Subcutaneous adipose tissue (tissue), 4 donors: ENCODE measurements around the gene PDIA3. TPM values are rescaled to one million over a fixed set of nuclear protein-coding genes. Genes with fewer than 3 reads are reported as not detected.

Experiments
- total RNA-seq, 4 donors: library from RNA; depleted of rRNA; stranded (reverse); fragments of >200 nt; gene quantifications; one replicate each; pipeline ENCODE4 v1.1.0, GENCODE V29; 2016
- TF ChIP-seq, protein P1 (sequence below): fragments of 450-650 bp; IDR thresholded peaks from one replicate; pipeline ENCODE4 v1.5.1; 2016; ENCODE audit warnings: low read depth, mild to moderate bottlenecking, control low read depth, antibody characterized with exemption, moderate library complexity

Gene PDIA3
- total RNA-seq, 4 donors from 2014 or later, result 87.6 to 129 (median 121) TPM

GRCh38 chr15:43775411-43775965, 29.2 kb downstream of the PDIA3 start:
- TF ChIP-seq, protein P1, sequence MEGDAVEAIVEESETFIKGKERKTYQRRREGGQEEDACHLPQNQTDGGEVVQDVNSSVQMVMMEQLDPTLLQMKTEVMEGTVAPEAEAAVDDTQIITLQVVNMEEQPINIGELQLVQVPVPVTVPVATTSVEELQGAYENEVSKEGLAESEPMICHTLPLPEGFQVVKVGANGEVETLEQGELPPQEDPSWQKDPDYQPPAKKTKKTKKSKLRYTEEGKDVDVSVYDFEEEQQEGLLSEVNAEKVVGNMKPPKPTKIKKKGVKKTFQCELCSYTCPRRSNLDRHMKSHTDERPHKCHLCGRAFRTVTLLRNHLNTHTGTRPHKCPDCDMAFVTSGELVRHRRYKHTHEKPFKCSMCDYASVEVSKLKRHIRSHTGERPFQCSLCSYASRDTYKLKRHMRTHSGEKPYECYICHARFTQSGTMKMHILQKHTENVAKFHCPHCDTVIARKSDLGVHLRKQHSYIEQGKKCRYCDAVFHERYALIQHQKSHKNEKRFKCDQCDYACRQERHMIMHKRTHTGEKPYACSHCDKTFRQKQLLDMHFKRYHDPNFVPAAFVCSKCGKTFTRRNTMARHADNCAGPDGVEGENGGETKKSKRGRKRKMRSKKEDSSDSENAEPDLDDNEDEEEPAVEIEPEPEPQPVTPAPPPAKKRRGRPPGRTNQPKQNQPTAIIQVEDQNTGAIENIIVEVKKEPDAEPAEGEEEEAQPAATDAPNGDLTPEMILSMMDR, result no peak

DNA sequence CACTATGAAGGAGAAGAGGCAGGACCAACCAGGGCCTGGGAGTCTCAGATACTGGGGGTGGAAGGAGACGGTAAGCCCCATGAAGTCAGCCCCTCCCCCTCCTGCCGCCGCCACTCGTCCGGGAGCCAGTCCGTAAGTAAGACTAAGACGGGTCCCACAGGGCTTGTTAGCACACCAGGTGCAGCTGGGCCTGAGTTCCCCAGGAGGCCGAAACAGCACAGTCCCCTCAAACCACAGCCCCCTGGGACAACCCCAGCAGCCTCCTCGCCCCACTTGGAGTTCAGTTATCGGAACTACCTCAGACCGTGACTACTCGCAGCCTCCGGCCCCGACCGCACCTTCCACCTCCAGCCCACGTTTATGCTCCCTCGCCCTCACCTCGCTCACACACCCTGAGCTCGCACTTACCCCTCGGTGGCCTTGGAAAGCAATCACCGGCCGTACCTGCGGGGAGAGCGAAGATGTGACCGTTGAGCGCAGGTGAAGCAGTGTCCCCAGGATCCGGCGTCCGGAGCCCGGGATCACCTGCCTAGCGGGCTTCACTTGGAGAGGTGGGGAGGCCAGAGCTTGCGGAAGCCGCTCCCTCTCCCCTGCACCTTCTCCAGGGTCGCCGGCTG, 30.0 kb downstream of the PDIA3 start:
- TF ChIP-seq, protein P1, result no peak

GRCh38 chr15:43776718-43777266, 30.6 kb downstream of the PDIA3 start, which contains the start of gene ELL3:
ELL3 (minus strand) TSS chr15:43776966; CDS start chr15:43776901, 65 bp downstream.
- TF ChIP-seq, protein P1, result no peak

GRCh38 chr15:43777267-43777914, 31.2 kb downstream of the PDIA3 start:
- TF ChIP-seq, protein P1, result no peak

- TF ChIP-seq, protein P1, result no peak
Observed at GRCh38 chr15:43779016-43779415, 32.8 kb downstream of the PDIA3 start.

- TF ChIP-seq, protein P1, result no peak
Observed at GRCh38 chr15:43789409-43789808, 43.2 kb downstream of the PDIA3 start.

DNA sequence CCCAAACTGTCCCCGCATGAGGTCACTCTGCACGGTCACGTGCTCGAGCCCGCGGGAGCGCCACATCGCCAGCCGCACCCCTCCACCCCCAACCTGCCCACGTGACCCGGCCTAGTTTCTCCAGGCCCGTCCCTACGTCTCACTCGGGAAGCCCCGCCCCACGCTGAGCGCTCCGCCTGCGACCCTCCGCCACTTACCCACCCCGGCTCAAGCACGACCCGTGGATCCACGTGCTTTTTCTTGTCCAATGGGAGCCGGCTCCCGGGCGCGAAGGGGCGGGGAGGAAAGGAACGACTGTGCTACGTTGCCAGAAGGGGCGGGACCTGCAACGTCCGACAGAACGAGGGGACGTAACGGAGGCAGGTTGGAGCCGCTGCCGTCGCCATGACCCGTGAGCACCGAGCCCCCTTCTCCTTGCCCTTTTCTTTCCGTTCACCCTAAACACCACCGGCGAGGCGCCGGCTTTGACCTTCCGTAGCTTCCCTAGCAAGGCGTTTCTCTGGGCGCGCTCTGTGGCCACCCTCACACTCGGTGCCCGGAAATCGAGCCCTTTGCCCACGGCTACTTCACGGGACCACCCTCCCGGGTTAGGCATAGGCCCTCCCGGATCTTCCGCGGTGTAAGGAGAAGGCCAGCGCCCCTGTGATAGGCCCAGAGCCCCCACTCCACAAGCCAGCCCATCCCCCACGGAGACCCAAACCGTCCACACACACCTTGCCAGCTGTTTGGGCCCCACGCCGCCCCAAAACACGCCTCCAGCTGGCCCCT, 45.9 kb downstream of the PDIA3 start, which contains the start of gene SERF2:
SERF2 (plus strand) TSS at position 328 of the 768 bp plus-strand sequence; CDS start at position 385, 57 bp downstream.
- TF ChIP-seq, protein P1, result no peak
